Breast epithelium (tissue), 3 donors: ENCODE data around the gene HTT.

Source experiments
- CTCF ChIP-seq, 3 donors: fragments of 450-650 bp; IDR thresholded peaks; one replicate each; pipeline ENCODE4 v1.5.1; 2016 to 2017; ENCODE audit warnings: antibody characterized with exemption in 3 of 3, mild to moderate bottlenecking in 3 of 3, moderate library complexity in 3 of 3
- POLR2AphosphoS5 ChIP-seq, 3 donors: sonication (generic); formaldehyde crosslinking; IDR thresholded peaks; one replicate each; pipeline ENCODE4 v1.6.1; 2017; ENCODE audit warnings: antibody characterized with exemption in 3 of 3

DNA sequence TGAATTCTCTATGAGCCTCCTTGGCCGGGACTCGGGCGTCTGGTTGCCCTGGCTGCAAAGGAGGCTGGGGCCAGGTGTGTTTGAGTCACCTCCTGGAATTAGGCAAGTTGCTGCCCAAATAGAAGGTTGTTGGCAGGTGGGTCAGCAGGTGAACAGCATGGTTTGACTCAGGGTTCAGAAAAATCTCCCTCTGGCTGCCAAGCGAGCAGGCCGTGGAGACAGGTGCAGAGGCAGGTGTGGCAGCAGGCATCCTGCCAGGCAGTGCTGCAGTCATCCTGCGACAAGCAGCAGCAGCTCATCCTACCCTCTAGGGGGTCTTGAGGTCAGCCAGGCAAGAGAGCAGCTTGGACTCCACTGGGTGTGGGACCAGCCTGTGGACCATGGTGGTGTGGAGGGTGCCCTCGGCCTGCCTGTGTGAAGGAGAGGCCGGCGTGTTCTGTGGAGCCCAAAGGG is 182.6 kb downstream of the HTT start:
- TF ChIP-seq CTCF (IDR thresholded peaks at IDR 0.05) (no peak), POLR2AphosphoS5 (IDR thresholded peaks at IDR 0.05) (no peak)
